Hepatocyte (in vitro differentiated cells): Measurements from ENCODE around the gene PAQR5. TPM values are rescaled to one million over a fixed set of nuclear protein-coding genes. Genes with fewer than 3 reads are reported as not detected.

Experiments
- DNase-seq: peaks from one replicate; pipeline ENCODE4 v3.0.0-alpha.2; 2016; ENCODE audit warnings: low spot score
- H2AFZ ChIP-seq: fragments of 200-600 bp; sonication (generic); 2 replicates; pipeline ENCODE4 v1.6.0; 2016; ENCODE audit warnings: antibody characterized with exemption, mild to moderate bottlenecking
- H3K27ac ChIP-seq: fragments of 200-600 bp; sonication (generic); 2 replicates; pipeline ENCODE4 v1.5.1; 2016; ENCODE audit warnings: mild to moderate bottlenecking
- H3K27me3 ChIP-seq: fragments of 200-600 bp; sonication (generic); 2 replicates; pipeline ENCODE4 v1.6.1; 2016
- H3K36me3 ChIP-seq: fragments of 200-600 bp; sonication (generic); replicated peaks from 2 replicates; pipeline ENCODE4 v1.5.1; 2016; ENCODE audit warnings: low read depth; ENCODE audit not compliant: insufficient read depth
- H3K4me1 ChIP-seq: fragments of 200-600 bp; sonication (generic); 2 replicates; pipeline ENCODE4 v1.5.1; 2016; ENCODE audit warnings: mild to moderate bottlenecking, moderate library complexity; ENCODE audit not compliant: insufficient read depth
- H3K4me2 ChIP-seq: fragments of 200-600 bp; sonication (generic); 2 replicates; pipeline ENCODE4 v1.6.0; 2016
- H3K4me3 ChIP-seq: fragments of 200-600 bp; sonication (generic); 2 replicates; pipeline ENCODE4 v1.5.1; 2016; ENCODE audit warnings: mild to moderate bottlenecking
- H3K79me2 ChIP-seq: fragments of 200-600 bp; sonication (generic); 2 replicates; pipeline ENCODE4 v1.6.0; 2017; ENCODE audit warnings: mild to moderate bottlenecking
- H3K9me2 ChIP-seq: fragments of 200-600 bp; sonication (generic); replicated peaks from 2 replicates; pipeline ENCODE4 v1.6.0; 2017; ENCODE audit warnings: mild to moderate bottlenecking; ENCODE audit not compliant: insufficient read depth
- H3K9me3 ChIP-seq: fragments of 200-600 bp; sonication (generic); 2 replicates; pipeline ENCODE4 v1.5.1; 2016; ENCODE audit warnings: low read depth, mild to moderate bottlenecking
- H4K20me1 ChIP-seq: fragments of 200-600 bp; sonication (generic); 2 replicates; pipeline ENCODE4 v1.6.0; 2016; ENCODE audit warnings: mild to moderate bottlenecking; ENCODE audit not compliant: insufficient read depth, poor library complexity, severe bottlenecking
- CTCF ChIP-seq: fragments of 200-600 bp; sonication (generic); IDR thresholded peaks from 2 replicates; pipeline ENCODE4 v1.5.1; 2016; ENCODE audit warnings: antibody characterized with exemption, mild to moderate bottlenecking; ENCODE audit not compliant: poor library complexity
- EZH2 ChIP-seq: fragments of 200-600 bp; sonication (generic); IDR thresholded peaks from 2 replicates; pipeline ENCODE4 v1.6.1; 2016; ENCODE audit warnings: antibody characterized with exemption, mild to moderate bottlenecking, borderline replicate concordance
- EZH2phosphoT487 ChIP-seq: fragments of 200-600 bp; sonication (generic); IDR thresholded peaks from one replicate; pipeline ENCODE4 v1.6.1; 2018; ENCODE audit warnings: antibody characterized with exemption, mild to moderate bottlenecking, low read depth, moderate library complexity; ENCODE audit not compliant: unreplicated experiment, severe bottlenecking
- WGBS: methylation state at CpG from one replicate; pipeline ENCODE4 v1.1.6; 2016; ENCODE audit warnings: low lambda C conversion rate; ENCODE audit errors: missing lambda C conversion rate; 5-methylcytosine and 5-hydroxymethylcytosine counted together
- polyA plus RNA-seq: library from polyadenylated mRNA; unstranded; fragments of >200 nt; fragmentation: Nextera tagmentation; extraction: Ambion mirVana; gene quantifications from 2 replicates; pipeline ENCODE4 v1.2.1, GENCODE V29; 2016
- total RNA-seq: library from RNA; depleted of rRNA; stranded (reverse); fragments of >200 nt; gene quantifications from 2 replicates; pipeline ENCODE4 v1.2.3, GENCODE V29; 2014

PAQR5 gene
- total and polyA plus RNA-seq, 2 experiments from 2014 or later = 2.1 to 2.8 TPM

- Histone ChIP-seq H3K9me3 (no peaks in the 10 kb centered on the region), H2AFZ (no peak overlapping the region), H3K9me2 (no peaks in the 10 kb centered on the region), H4K20me1 (no peaks in the 10 kb centered on the region), H3K4me2 (no peak overlapping the region), H3K27ac (no peak overlapping the region), H3K4me3 (no peak overlapping the region), H3K79me2 (no peaks in the 10 kb centered on the region), H3K36me3 (no peaks in the 10 kb centered on the region), H3K27me3 (no peaks in the 10 kb centered on the region), H3K4me1 (peaks cover 6% of the 10 kb centered on the region)
- 99% methylated on average over 5 of the region's 5 CpGs for WGBS
- DNase-seq = no peak
- TF ChIP-seq CTCF = no peak
- no peak for TF ChIP-seq EZH2phosphoT487
- no peak for TF ChIP-seq EZH2
Observed at GRCh38 chr15:69395991-69396390, 97.3 kb downstream of the PAQR5 start.

GRCh38 chr15:69398491-69398891, 99.8 kb downstream of the PAQR5 start:
- no peak overlapping the region for H3K4me3 ChIP-seq
- WGBS = 73% methylated on average over 7 of the region's 7 CpGs
- no peaks in the 10 kb centered on the region for H3K36me3 ChIP-seq
- H3K9me2 ChIP-seq = no peaks in the 10 kb centered on the region
- H3K9me3 ChIP-seq = no peaks in the 10 kb centered on the region
- H3K27me3 ChIP-seq = no peaks in the 10 kb centered on the region
- peaks cover 6% of the 10 kb centered on the region for H3K4me1 ChIP-seq
- no peaks in the 10 kb centered on the region for H4K20me1 ChIP-seq
- no peak for TF ChIP-seq EZH2
- TF ChIP-seq EZH2phosphoT487 = no peak
- TF ChIP-seq CTCF = no peak
- no peak overlapping the region for H3K27ac ChIP-seq
- H3K79me2 ChIP-seq = no peaks in the 10 kb centered on the region
- no peak for DNase-seq
- H2AFZ ChIP-seq = no peak overlapping the region
- no peak overlapping the region for H3K4me2 ChIP-seq

GRCh38 chr15:69400850-69401249, 102.1 kb downstream of the PAQR5 start:
- H3K79me2 ChIP-seq = no peaks in the 10 kb centered on the region
- H3K4me2 ChIP-seq = no peak overlapping the region
- no peaks in the 10 kb centered on the region for H3K4me1 ChIP-seq
- no peaks in the 10 kb centered on the region for H3K27me3 ChIP-seq
- no peaks in the 10 kb centered on the region for H3K9me3 ChIP-seq
- TF ChIP-seq EZH2 (no peak), EZH2phosphoT487 (no peak), CTCF (no peak)
- no peaks in the 10 kb centered on the region for H3K36me3 ChIP-seq
- H4K20me1 ChIP-seq = no peaks in the 10 kb centered on the region
- no peak overlapping the region for H3K27ac ChIP-seq
- no peak overlapping the region for H3K4me3 ChIP-seq
- DNase-seq = no peak
- WGBS = 78% methylated on average over 6 of the region's 6 CpGs
- no peaks in the 10 kb centered on the region for H3K9me2 ChIP-seq
- no peak overlapping the region for H2AFZ ChIP-seq

GRCh38 chr15:69402816-69403215, 104.1 kb downstream of the PAQR5 start:
- no peak for TF ChIP-seq EZH2
- no peak for TF ChIP-seq CTCF
- no peak for TF ChIP-seq EZH2phosphoT487
- no peaks in the 10 kb centered on the region for H3K9me3 ChIP-seq
- no peak overlapping the region for H3K4me3 ChIP-seq
- H3K79me2 ChIP-seq = no peaks in the 10 kb centered on the region
- 96% methylated on average over 2 of the region's 2 CpGs for WGBS
- H3K27me3 ChIP-seq = no peaks in the 10 kb centered on the region
- H3K9me2 ChIP-seq = no peaks in the 10 kb centered on the region
- H3K27ac ChIP-seq = no peak overlapping the region
- H3K4me2 ChIP-seq = no peak overlapping the region
- no peak overlapping the region for H2AFZ ChIP-seq
- no peaks in the 10 kb centered on the region for H3K4me1 ChIP-seq
- no peak for DNase-seq
- H3K36me3 ChIP-seq = no peaks in the 10 kb centered on the region
- H4K20me1 ChIP-seq = no peaks in the 10 kb centered on the region
